ENCODE measurements around the gene CAMKK2. TPM values are rescaled to one million over a fixed set of nuclear protein-coding genes. Genes with fewer than 3 reads are reported as not detected.

The CAMKK2 gene
- total and polyA plus RNA-seq, 9 of the 15 experiments (the other 6 are each of a cell fraction or from before 2014, with no cell fraction given), result 4.3 to 32.0 (median 18.2) TPM

GRCh38 chr12:121296618-121297434, at the start of gene CAMKK2 (continued):
- TF ChIP-seq FOXP4 (CRISPR knock-in tag; IDR thresholded peaks at IDR 0.05; ENCODE audit: borderline replicate concordance) (no peak), ZNF655 (CRISPR knock-in tag; IDR thresholded peaks at IDR 0.05) (no peak), PHF21A (IDR thresholded peaks at IDR 0.05; ENCODE audit: borderline replicate concordance, low read depth) (no peak), RFX1 (IDR thresholded peaks at IDR 0.05) (no peak), THRA (IDR thresholded peaks at IDR 0.05) (no peak), MAFF (IDR thresholded peaks at IDR 0.05; ENCODE audit: low read length) (no peak), LARP7 (IDR thresholded peaks at IDR 0.05) (no peak), ETV5 (CRISPR knock-in tag; IDR thresholded peaks at IDR 0.05; ENCODE audit: low read depth) (no peak), TRIM28 (IDR thresholded peaks at IDR 0.05) (no peak), ZNF184 (CRISPR knock-in tag; IDR thresholded peaks at IDR 0.05) (no peak), FOXP1 (CRISPR knock-in tag; IDR thresholded peaks at IDR 0.05) (0 out of 2 replicates have a peak, but pooled peaks have one; percentile 49), SMARCB1 (IDR thresholded peaks at IDR 0.05; ENCODE audit: insufficient read length, low read depth) (no peak), ZNF395 (CRISPR knock-in tag; IDR thresholded peaks at IDR 0.05) (peak; percentile 94), TRIM24 (IDR thresholded peaks at IDR 0.05) (peak in 1 of 2 experiments; percentile 23; a peak in 1 of 4 replicates), TCFL5 (CRISPR knock-in tag; conservative IDR thresholded peaks at IDR 0.05) (no peak), HMBOX1 (IDR thresholded peaks at IDR 0.05) (no peak), ZNF274 (IDR thresholded peaks at IDR 0.05; ENCODE audit: borderline replicate concordance, low read depth, low read length) (no peak), ETV1 (tag; conservative IDR thresholded peaks at IDR 0.05; ENCODE audit: low read depth) (no peak), SMC3 (conservative IDR thresholded peaks at IDR 0.05; ENCODE audit: insufficient read depth, low read depth, low read length) (no peak), POLR2B (IDR thresholded peaks at IDR 0.05; ENCODE audit: low read depth, partially characterized antibody) (peak; percentile 72)

Measured in K562 (cell line).